Neural progenitor cell (in vitro differentiated cells): ENCODE measurements around the gene PNPLA7. TPM values are rescaled to one million over a fixed set of nuclear protein-coding genes. Genes with fewer than 3 reads are reported as not detected.

Experiments
- DNase-seq: peaks from one replicate; pipeline ENCODE4 v3.0.0-alpha.2; 2016; ENCODE audit warnings: low spot score
- H2AFZ ChIP-seq: fragments of 200-600 bp; sonication (generic); replicated peaks from 2 replicates; pipeline ENCODE4 v1.6.1; 2016; ENCODE audit warnings: antibody characterized with exemption
- H3F3A ChIP-seq: fragments of 200-600 bp; sonication (generic); 2 replicates; pipeline ENCODE4 v1.6.1; 2016; ENCODE audit warnings: antibody characterized with exemption, low read depth
- H3K27ac ChIP-seq: fragments of 200-600 bp; sonication (generic); 2 replicates; pipeline ENCODE4 v1.5.1; 2016; ENCODE audit warnings: mild to moderate bottlenecking
- H3K27me3 ChIP-seq: fragments of 200-600 bp; sonication (generic); 2 replicates; pipeline ENCODE4 v1.6.1; 2016; ENCODE audit warnings: mild to moderate bottlenecking, moderate library complexity
- H3K36me3 ChIP-seq: fragments of 200-600 bp; sonication (generic); 2 replicates; pipeline ENCODE4 v1.5.1; 2016
- H3K4me1 ChIP-seq: fragments of 200-600 bp; sonication (generic); 2 replicates; pipeline ENCODE4 v1.6.1; 2016; ENCODE audit warnings: mixed run types
- H3K4me2 ChIP-seq: fragments of 200-600 bp; sonication (generic); 2 replicates; pipeline ENCODE4 v1.6.1; 2016
- H3K4me3 ChIP-seq: fragments of 200-600 bp; sonication (generic); 2 replicates; pipeline ENCODE4 v1.5.1; 2016
- H3K79me2 ChIP-seq: fragments of 200-600 bp; sonication (generic); 2 replicates; pipeline ENCODE4 v1.6.1; 2016; ENCODE audit warnings: low read depth
- H3K9ac ChIP-seq: fragments of 200-600 bp; sonication (generic); 2 replicates; pipeline ENCODE4 v1.6.1; 2016
- H3K9me3 ChIP-seq: fragments of 200-600 bp; sonication (generic); 2 replicates; pipeline ENCODE4 v1.5.1; 2016; ENCODE audit warnings: low read depth
- H4K20me1 ChIP-seq: fragments of 200-600 bp; sonication (generic); 2 replicates; pipeline ENCODE4 v1.6.1; 2016; ENCODE audit warnings: low read depth
- H3K27ac Mint-ChIP-seq: 3 replicates; pipeline ENCODE4 v1.8.0; 2021; ENCODE audit warnings: mixed read lengths
- H3K27me3 Mint-ChIP-seq: 2 replicates; pipeline ENCODE4 v1.8.0; 2022; ENCODE audit warnings: low read depth, mild to moderate bottlenecking, inconsistent platforms, moderate library complexity, mixed read lengths; ENCODE audit not compliant: insufficient read depth
- H3K36me3 Mint-ChIP-seq: 3 replicates; pipeline ENCODE4 v1.8.0; 2021; ENCODE audit warnings: mixed read lengths
- H3K4me1 Mint-ChIP-seq: 3 replicates; pipeline ENCODE4 v1.8.0; 2021; ENCODE audit warnings: mixed read lengths
- H3K4me3 Mint-ChIP-seq: 3 replicates; pipeline ENCODE4 v1.8.0; 2021; ENCODE audit warnings: mild to moderate bottlenecking, moderate library complexity, mixed read lengths
- H3K9me3 Mint-ChIP-seq: 3 replicates; pipeline ENCODE4 v1.8.0; 2020; ENCODE audit warnings: mixed read lengths
- CTCF ChIP-seq: fragments of 200-600 bp; sonication (generic); IDR thresholded peaks from 2 replicates; pipeline ENCODE4 v1.5.1; 2017; ENCODE audit warnings: antibody characterized with exemption, mild to moderate bottlenecking
- EZH2 ChIP-seq: fragments of 200-600 bp; sonication (generic); IDR thresholded peaks from 2 replicates; pipeline ENCODE4 v1.6.1; 2017; ENCODE audit warnings: antibody characterized with exemption, mild to moderate bottlenecking, moderate library complexity
- EZH2phosphoT487 ChIP-seq: fragments of 200-600 bp; sonication (generic); IDR thresholded peaks from 2 replicates; pipeline ENCODE4 v1.6.1; 2017; ENCODE audit warnings: antibody characterized with exemption
- total RNA-seq: library from RNA; depleted of rRNA; stranded (reverse); fragments of >200 nt; gene quantifications from 2 replicates; pipeline ENCODE4 v1.2.3, GENCODE V29; 2015; ENCODE audit warnings: low replicate concordance

The PNPLA7 gene
- total RNA-seq, 1 donor from 2014 or later: 0.13 TPM

- H3K9ac ChIP-seq: no peak overlapping the region
- H3K4me1 ChIP-seq: no peaks in the 10 kb centered on the region
- no peak overlapping the region for H3K27ac Mint-ChIP-seq
- no peak overlapping the region for H3K27ac ChIP-seq
- no peaks in the 10 kb centered on the region for H3K36me3 ChIP-seq
- H3K79me2 ChIP-seq: no peaks in the 10 kb centered on the region
- H3K4me3 Mint-ChIP-seq: no peak overlapping the region
- H4K20me1 ChIP-seq: no peaks in the 10 kb centered on the region
- no peak overlapping the region for H3K4me3 ChIP-seq
- H3K9me3 ChIP-seq: no peaks in the 10 kb centered on the region
- H3K27me3 Mint-ChIP-seq: peaks cover 3% of the 10 kb centered on the region
- TF ChIP-seq EZH2phosphoT487: no peak
- no peak for TF ChIP-seq EZH2
- no peak for TF ChIP-seq CTCF
- H3K9me3 Mint-ChIP-seq: peaks cover 26% of the 10 kb centered on the region
- H3K27me3 ChIP-seq: no peaks in the 10 kb centered on the region
- no peak overlapping the region for H2AFZ ChIP-seq
- H3K4me2 ChIP-seq: no peak overlapping the region
- DNase-seq: no peak
- peaks cover 5% of the 10 kb centered on the region for H3K36me3 Mint-ChIP-seq
- H3K4me1 Mint-ChIP-seq: peaks cover 5% of the 10 kb centered on the region
- no peaks in the 10 kb centered on the region for H3F3A ChIP-seq
Measured at GRCh38 chr9:137476856-137477255, 73.3 kb downstream of the PNPLA7 start.

DNA sequence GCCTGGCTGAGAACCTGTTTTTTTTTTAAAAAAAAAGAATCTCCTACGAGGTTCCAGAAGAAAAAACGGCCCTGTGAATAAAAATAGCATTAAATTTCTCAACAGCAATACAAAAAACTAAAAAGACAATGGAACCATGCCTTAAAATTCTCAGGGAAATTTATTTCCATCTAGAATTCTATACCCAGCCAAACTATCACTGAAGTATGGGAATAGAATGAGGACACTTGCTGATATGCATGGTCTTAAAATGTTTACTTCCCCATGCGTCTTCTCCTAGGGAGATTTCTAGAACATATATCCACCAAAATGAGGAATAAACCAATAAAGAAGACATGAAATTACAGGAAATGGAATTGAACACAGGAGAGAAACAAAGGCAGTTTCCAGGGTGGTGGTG is 74.5 kb downstream of the PNPLA7 start:
- Histone ChIP-seq H3K9me3 (no peaks in the 10 kb centered on the region), H3K36me3 (no peaks in the 10 kb centered on the region), H3K4me2 (no peak overlapping the region), H3F3A (no peaks in the 10 kb centered on the region), H3K9ac (no peak overlapping the region), H3K27ac (no peak overlapping the region), H4K20me1 (no peaks in the 10 kb centered on the region), H3K79me2 (no peaks in the 10 kb centered on the region), H3K4me3 (no peak overlapping the region), H3K4me1 (no peaks in the 10 kb centered on the region), H3K27me3 (no peaks in the 10 kb centered on the region), H2AFZ (no peak overlapping the region)
- Mint-ChIP-seq H3K9me3 (peaks cover 26% of the 10 kb centered on the region), H3K4me1 (peaks cover 5% of the 10 kb centered on the region), H3K27ac (no peak overlapping the region), H3K27me3 (peaks cover 3% of the 10 kb centered on the region), H3K4me3 (no peak overlapping the region), H3K36me3 (peaks cover 5% of the 10 kb centered on the region)
- no peak for TF ChIP-seq EZH2phosphoT487
- TF ChIP-seq CTCF: no peak
- DNase-seq: no peak

DNA sequence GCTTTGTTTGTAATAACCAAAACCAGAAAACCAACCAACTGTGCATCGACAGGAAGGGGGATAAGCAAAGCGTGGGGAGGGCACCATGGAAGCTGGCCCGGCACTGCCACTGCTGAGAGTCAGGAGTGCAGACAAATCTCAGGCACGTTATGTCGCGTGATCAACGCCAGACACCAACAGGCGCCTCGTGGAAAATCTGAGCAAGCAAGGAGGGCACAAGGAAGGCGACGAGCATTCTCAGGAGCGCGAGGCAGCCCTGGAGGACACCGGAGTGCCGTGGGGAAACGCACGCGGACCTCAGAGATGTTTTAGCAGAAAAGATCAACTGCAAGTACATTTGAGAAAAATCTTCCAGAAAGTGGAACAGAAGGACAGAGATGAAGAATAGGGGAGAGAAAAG is 75.9 kb downstream of the PNPLA7 start:
- Histone ChIP-seq H3K4me3 (no peak overlapping the region), H3K4me1 (no peaks in the 10 kb centered on the region), H3F3A (no peaks in the 10 kb centered on the region), H3K9me3 (no peaks in the 10 kb centered on the region), H3K27me3 (no peaks in the 10 kb centered on the region), H3K36me3 (no peaks in the 10 kb centered on the region), H3K79me2 (no peaks in the 10 kb centered on the region), H3K9ac (no peak overlapping the region), H3K27ac (no peak overlapping the region), H4K20me1 (no peaks in the 10 kb centered on the region), H3K4me2 (no peak overlapping the region), H2AFZ (no peak overlapping the region)
- H3K36me3 Mint-ChIP-seq: peaks cover 5% of the 10 kb centered on the region
- H3K9me3 Mint-ChIP-seq: peaks cover 26% of the 10 kb centered on the region
- no peak overlapping the region for H3K27ac Mint-ChIP-seq
- no peak overlapping the region for H3K4me3 Mint-ChIP-seq
- peaks cover 3% of the 10 kb centered on the region for H3K27me3 Mint-ChIP-seq
- no peak for TF ChIP-seq EZH2
- TF ChIP-seq EZH2phosphoT487: no peak
- no peak for TF ChIP-seq CTCF
- peaks cover under 1% of the 10 kb centered on the region for H3K4me1 Mint-ChIP-seq
- DNase-seq: no peak
